ENCODE results near the gene TBP.
"Not testable (repeated sequence)": the region's sequence is repeated elsewhere in the genome, so short reads cannot be mapped to it uniquely, and the experiment has no call there.

Gene TBP

GRCh38 chr6:170536671-170537070, 17.5 kb upstream of the TBP start:
- DNase-seq, result no peak

DNA sequence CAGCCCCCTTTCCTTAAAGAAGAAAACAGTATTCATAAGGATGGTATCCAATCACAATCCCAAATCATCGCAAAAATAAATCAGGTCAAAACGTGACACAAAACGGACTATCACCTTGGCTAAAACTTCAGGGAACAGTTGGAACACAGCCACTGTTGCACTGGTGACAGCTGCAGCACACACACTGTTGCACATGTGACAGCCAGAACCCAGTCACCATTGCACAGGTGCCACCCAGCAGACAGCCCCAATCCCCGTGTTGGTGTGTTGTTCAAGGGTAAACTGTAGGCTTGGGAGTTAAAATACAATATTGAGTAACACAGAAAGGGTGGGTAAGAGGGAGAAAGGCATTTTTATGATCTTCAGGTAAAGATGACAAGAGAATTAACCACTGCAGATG, 16.8 kb upstream of the TBP start:
- DNase-seq, result no peak

- no peak for DNase-seq
Observed at GRCh38 chr6:170542031-170542719, 12.0 kb upstream of the TBP start.

GRCh38 chr6:170545405-170545804, 8.8 kb upstream of the TBP start:
- DNase-seq, result no peak

- DNase-seq, result peak; percentile 85 to 90
Observed at GRCh38 chr6:170552765-170553533, 1.2 kb upstream of the TBP start, which contains the start of gene PSMB1. Gene PSMB1 (minus strand): TSS chr6:170553307. CDS start chr6:170553242, 65 bp downstream.

DNA sequence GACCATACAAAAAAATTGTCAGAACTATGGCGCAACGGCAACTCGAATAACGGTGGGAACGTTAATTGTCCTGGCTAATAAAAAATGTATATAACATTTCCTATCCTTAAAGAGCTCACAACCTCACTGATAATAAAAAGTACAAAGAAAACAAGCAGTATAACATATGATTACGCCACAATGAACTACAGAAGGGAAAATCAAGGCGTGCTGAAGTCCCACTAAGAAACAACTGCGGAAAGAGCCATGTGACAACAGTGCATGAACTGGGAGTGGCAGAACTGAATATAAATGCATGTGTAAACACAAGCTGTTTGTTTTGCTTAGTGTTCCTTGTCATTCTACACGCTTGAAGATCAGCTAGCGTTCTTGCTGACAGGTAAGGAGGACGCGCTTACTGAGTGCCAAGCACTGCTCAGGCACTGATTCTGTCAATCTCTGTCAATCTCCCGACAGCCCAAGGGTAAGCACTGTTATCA, 596 bp upstream of the TBP start:
- DNase-seq, result no peak

DNA sequence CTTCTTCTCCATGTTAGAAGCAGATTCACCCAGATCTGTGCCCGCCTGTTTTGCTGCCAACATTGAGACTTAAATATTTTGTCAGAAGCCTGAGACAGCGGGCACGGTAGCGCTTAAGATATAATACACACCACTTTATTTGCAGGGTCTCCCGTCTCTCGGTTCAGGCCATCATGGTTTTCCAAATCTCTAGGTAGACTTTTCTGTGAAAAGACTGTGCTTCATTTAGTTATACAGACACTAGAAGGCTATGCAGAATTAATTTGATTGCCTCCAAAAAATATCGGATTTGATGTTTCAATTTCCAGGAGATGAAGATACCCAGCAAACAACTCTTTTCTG, 598 bp downstream of the TBP start:
- DNase-seq, result no peak

GRCh38 chr6:170555305-170555704, 1.1 kb downstream of the TBP start:
- DNase-seq, result no peak

GRCh38 chr6:170561555-170561954, 7.4 kb downstream of the TBP start:
- DNase-seq, result no peak

GRCh38 chr6:170564936-170565530, 10.9 kb downstream of the TBP start:
- DNase-seq, result no peak

DNA sequence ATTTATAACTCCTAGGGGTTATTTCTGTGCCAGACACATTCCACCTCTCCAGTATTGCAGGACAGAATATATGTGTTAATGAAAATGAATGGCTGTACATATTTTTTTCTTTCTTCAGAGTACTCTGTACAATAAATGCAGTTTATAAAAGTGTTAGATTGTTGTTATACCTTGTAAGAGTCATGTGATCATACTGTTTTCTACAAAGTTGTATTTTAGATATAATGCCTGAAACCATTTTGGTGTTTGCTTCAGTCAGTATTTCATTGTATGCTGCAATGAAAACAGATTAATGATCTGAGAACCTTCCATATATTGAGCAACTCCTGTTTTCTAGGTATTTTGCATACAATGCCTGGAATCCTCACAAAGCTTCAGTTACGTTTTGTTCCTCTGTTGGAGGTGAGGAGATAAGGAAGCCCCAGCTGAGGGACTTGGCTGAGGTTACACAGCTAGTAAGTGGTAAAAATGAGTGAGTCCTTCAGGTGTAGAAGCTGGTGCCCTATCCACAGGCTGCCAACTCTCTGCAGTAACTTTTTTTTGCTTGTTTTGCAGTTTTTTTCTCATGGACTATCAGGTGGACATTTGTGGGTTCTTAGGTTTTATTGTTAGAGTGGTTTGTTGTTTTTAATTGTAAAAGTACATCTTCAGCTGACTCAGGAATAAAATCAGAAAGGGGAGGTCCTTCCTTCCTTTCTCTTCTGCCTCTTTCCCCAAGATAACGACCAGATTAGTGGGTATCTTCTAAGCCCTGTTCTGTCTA, 18.7 kb downstream of the TBP start:
- no peak for DNase-seq

DNA sequence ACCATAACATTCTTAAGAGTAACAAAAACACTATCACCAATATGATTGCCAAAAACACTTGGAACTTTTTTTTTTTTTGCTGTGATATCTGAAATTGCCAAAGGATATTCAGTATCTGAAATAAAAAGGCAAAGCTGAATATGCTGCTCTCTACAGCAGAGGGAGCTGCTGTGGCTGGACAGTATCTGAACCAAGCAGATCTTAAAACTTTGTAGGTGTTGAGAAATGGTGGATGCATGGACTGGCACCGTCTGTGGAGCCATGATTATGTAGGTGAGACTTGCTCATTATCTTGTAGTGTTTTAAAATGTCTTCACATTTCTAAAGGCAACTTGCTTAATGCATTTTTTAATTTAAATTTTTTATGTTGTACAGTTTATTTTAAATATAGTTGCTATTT, 21.1 kb downstream of the TBP start:
- no peak for DNase-seq

GRCh38 chr6:170578909-170579308, 24.7 kb downstream of the TBP start:
- DNase-seq, result no peak

- DNase-seq, result no peak
Observed at GRCh38 chr6:170583756-170584180, 29.6 kb downstream of the TBP start.

DNA sequence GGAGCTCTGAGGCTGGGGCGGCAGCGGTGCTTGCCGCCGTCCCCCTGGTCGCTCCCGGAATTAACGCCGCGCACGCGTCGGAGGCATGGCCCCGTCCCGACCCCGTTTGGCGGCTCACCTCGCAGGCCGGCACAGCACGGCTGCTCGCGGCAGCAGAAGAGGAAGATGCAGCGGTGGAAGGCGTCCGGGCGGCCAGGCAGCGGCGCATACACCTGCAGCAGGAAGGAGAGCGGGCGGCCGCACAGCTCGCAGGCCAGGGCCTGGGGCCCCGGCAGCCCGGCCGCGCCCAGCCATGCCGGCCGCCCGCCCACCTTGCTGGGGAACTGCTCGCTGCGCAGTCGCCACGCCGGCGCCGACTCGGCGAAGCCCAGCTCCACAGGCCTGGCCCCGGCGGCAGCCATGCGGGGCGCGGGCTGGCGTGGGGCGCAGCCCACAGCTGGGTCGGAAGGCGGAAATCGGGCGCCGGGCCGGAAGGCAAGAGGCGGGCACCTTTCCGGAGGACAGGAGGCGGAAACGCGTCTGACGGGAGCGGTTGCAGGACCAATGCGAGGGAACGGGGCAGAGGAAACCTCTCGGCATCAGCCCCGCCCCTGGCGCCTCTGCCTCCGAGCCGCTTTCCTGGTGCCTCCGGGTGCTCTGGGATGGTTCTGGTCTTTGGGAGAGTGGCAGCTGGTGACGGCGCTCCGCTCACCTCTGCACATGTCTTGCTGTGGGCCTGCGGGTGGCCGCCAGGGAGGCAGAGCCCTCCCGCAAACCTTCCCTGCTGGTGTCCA, 30.2 kb downstream of the TBP start, which contains the start of gene PDCD2:
PDCD2 (minus strand) TSS at position 457 of the 773 bp plus-strand sequence; CDS start at position 401, 56 bp downstream.
- peak; percentile 91 to 93 for DNase-seq

GRCh38 chr6:170584954-170585498, 30.9 kb downstream of the TBP start:
- no peak for DNase-seq

GRCh38 chr6:170590725-170591124, 36.6 kb downstream of the TBP start:
- no peak for DNase-seq

GRCh38 chr6:170596426-170596825, 42.3 kb downstream of the TBP start:
- DNase-seq, result no peak

DNA sequence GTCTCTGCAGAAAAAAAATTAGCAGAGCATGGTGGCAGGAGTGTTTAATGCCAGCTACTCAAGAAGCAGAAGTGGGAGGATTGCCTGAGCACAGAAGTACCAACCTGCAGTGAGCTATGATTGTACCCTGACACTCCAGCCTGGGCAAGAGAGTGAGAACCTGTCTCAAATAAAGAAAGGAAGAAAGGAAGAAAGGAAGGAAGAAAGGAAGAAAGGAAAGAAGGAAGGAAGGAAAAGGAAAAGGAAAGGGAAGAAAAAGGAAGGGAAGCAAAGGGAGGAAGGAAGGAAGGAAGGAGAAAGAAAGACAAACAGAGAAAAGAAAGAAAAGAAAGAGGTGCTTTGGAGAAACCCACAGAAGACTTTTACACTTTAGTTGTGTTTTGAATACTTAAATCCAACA, 43.1 kb downstream of the TBP start:
- DNase-seq, result no peak

DNA sequence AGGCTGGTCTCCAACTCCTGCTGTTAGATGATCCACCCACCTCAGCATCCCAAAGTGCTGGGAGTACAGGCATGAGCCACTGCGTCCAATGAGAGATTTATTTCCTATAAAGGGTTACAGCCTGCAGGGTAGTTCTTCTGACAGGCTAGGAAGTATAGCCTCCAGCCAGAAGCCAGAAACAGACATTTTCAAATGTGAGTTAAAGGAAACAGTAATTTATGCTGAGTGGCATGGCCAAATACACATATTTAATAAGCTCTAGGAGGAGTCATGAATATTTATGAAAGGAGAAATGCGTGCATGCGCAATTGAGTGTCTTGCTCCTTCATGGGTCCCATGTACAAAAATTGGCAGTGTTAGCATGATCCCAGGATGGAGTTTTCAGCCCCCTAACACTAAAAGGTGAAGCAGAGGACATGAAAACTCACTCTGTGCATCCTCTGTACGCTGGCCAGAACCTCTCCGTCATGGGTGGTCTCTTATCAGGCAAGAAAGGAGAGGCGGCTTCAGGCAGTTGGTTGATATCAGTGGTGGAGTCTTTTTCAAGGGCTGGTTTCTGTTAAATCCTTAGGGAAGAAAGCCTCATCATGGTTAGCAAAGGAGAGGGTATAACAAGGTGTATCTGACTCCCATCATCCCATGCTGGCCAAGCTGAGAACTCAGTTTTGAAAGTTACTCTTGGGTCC, 51.5 kb downstream of the TBP start:
- DNase-seq, result no peak

DNA sequence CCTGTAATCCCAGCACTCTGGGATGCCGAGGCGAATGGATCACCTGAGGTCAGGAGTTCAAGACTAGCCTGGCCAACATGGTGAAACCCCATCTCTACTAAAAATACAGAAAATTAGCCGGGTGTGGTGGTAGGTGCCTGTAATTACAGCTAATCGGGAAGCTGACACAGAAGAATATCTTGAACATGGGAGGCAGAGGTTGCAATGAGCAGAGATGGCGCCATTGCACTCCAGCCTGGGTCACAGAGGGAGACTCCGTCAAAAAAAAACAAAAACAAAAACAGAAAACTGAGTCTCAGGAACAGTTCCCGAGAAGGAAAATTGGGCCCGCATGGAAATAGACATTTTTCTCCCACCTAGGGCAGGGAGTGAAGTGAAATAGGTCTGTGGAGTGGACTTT, 55.1 kb downstream of the TBP start:
- not testable (repeated sequence) for DNase-seq

All from activated CD4-positive, alpha-beta T cell treated with anti-CD3 and anti-CD28 coated beads, Interleukin-2, amount 50 U/mL, for 48 hours (primary cell).